GM23338 (cell line): Measurements from ENCODE around the gene CTDP1. TPM values are rescaled to one million over a fixed set of nuclear protein-coding genes. Genes with fewer than 3 reads are reported as not detected.

Source experiments
- ATAC-seq: fragments of 200-7000 bp; cut with Tn5 transposase; 3 replicates; pipeline ENCODE4 v1.9.1; 2020
- DNase-seq: peaks from one replicate; pipeline ENCODE4 v3.0.0-alpha.2; 2015; ENCODE audit warnings: low spot score
- H2AFZ ChIP-seq: fragments of 200-600 bp; sonication (generic); 2 replicates; pipeline ENCODE4 v1.8.0; 2016; ENCODE audit warnings: antibody characterized with exemption, mild to moderate bottlenecking, moderate library complexity
- H3F3A ChIP-seq: fragments of 200-600 bp; sonication (generic); replicated peaks from 2 replicates; pipeline ENCODE4 v1.8.0; 2017; ENCODE audit warnings: antibody characterized with exemption, mixed run types, low read depth
- H3K27ac ChIP-seq: fragments of 200-600 bp; sonication (generic); 2 replicates; pipeline ENCODE4 v1.6.1; 2016; ENCODE audit warnings: low read depth
- H3K27me3 ChIP-seq: fragments of 200-600 bp; sonication (generic); 2 replicates; pipeline ENCODE4 v1.8.0; 2016; ENCODE audit warnings: mild to moderate bottlenecking, mixed run types, moderate library complexity; ENCODE audit not compliant: insufficient read depth
- H3K36me3 ChIP-seq: fragments of 200-600 bp; sonication (generic); 2 replicates; pipeline ENCODE4 v1.8.0; 2016; ENCODE audit warnings: mild to moderate bottlenecking; ENCODE audit not compliant: insufficient read depth
- H3K4me1 ChIP-seq: fragments of 200-600 bp; sonication (generic); 2 replicates; pipeline ENCODE4 v1.8.0; 2016; ENCODE audit warnings: mild to moderate bottlenecking, moderate library complexity; ENCODE audit not compliant: insufficient read depth
- H3K4me2 ChIP-seq: fragments of 200-600 bp; sonication (generic); 2 replicates; pipeline ENCODE4 v1.7.1; 2017; ENCODE audit warnings: mixed run types
- H3K4me3 ChIP-seq: fragments of 200-600 bp; sonication (generic); 2 replicates; pipeline ENCODE4 v1.6.1; 2016; ENCODE audit warnings: mixed run types
- H3K79me2 ChIP-seq: fragments of 200-600 bp; sonication (generic); replicated peaks from 2 replicates; pipeline ENCODE4 v1.8.0; 2017; ENCODE audit warnings: mild to moderate bottlenecking; ENCODE audit not compliant: insufficient read depth
- H3K9me2 ChIP-seq: fragments of 200-600 bp; sonication (generic); 2 replicates; pipeline ENCODE4 v1.8.0; 2017; ENCODE audit not compliant: insufficient read depth
- H4K20me1 ChIP-seq: fragments of 200-600 bp; sonication (generic); replicated peaks from 2 replicates; pipeline ENCODE4 v1.8.0; 2017; ENCODE audit warnings: mild to moderate bottlenecking; ENCODE audit not compliant: insufficient read depth
- H3K27ac Mint-ChIP-seq: 2 replicates; pipeline ENCODE4 v1.8.0; 2020; ENCODE audit warnings: inconsistent platforms, mild to moderate bottlenecking, moderate library complexity, mixed read lengths
- H3K27me3 Mint-ChIP-seq: 3 replicates; pipeline ENCODE4 v1.8.0; 2022; ENCODE audit warnings: low read depth, mild to moderate bottlenecking, moderate library complexity, mixed read lengths, inconsistent platforms; ENCODE audit not compliant: insufficient read depth, poor library complexity
- H3K36me3 Mint-ChIP-seq: 3 replicates; pipeline ENCODE4 v1.8.0; 2021; ENCODE audit warnings: low read depth, mild to moderate bottlenecking, inconsistent platforms, moderate library complexity, mixed read lengths
- H3K4me1 Mint-ChIP-seq: 3 replicates; pipeline ENCODE4 v1.8.0; 2020; ENCODE audit warnings: mild to moderate bottlenecking, inconsistent platforms, mixed read lengths
- H3K4me3 Mint-ChIP-seq: 3 replicates; pipeline ENCODE4 v1.8.0; 2021; ENCODE audit warnings: moderate library complexity, mild to moderate bottlenecking, inconsistent platforms, mixed read lengths
- H3K9me3 Mint-ChIP-seq: 3 replicates; pipeline ENCODE4 v1.8.0; 2020; ENCODE audit warnings: moderate library complexity, mild to moderate bottlenecking, inconsistent platforms, mixed read lengths
- CREB1 ChIP-seq: fragments of 250-450 bp; sonication (Bioruptor Pico); IDR thresholded peaks from 2 replicates; pipeline ENCODE4 v1.5.0; 2020; ENCODE audit warnings: low read depth, mild to moderate bottlenecking, moderate library complexity
- EZH2 ChIP-seq: fragments of 200-600 bp; sonication (generic); IDR thresholded peaks from one replicate; pipeline ENCODE4 v1.8.0; 2017; ENCODE audit warnings: antibody characterized with exemption, mild to moderate bottlenecking, low read depth; ENCODE audit not compliant: unreplicated experiment
- NANOG ChIP-seq: IDR thresholded peaks from 2 replicates; pipeline ENCODE4 v1.6.1; 2016; ENCODE audit warnings: antibody characterized with exemption, borderline replicate concordance
- POLR2AphosphoS5 ChIP-seq: IDR thresholded peaks from 2 replicates; pipeline ENCODE4 v1.6.1; 2016; ENCODE audit warnings: antibody characterized with exemption, low read depth
- STAT1 ChIP-seq: IDR thresholded peaks from one replicate; pipeline ENCODE4 v1.6.1; 2016; ENCODE audit warnings: antibody characterized with exemption; ENCODE audit not compliant: unreplicated experiment
- ZNF114 ChIP-seq: fragments of 250-450 bp; sonication (Bioruptor Pico); IDR thresholded peaks from 2 replicates; pipeline ENCODE4 v1.5.0; 2020; ENCODE audit warnings: mild to moderate bottlenecking, moderate library complexity
- ZNF331 ChIP-seq: fragments of 250-450 bp; sonication (Bioruptor Pico); IDR thresholded peaks from 2 replicates; pipeline ENCODE4 v1.5.0; 2020; ENCODE audit warnings: low read depth, mild to moderate bottlenecking, moderate library complexity
- polyA plus RNA-seq: library from polyadenylated mRNA; unstranded; fragments of >200 nt; fragmentation: Nextera tagmentation; extraction: Ambion mirVana; gene quantifications from 2 replicates; pipeline ENCODE4 v1.2.1, GENCODE V29; 2016
- total RNA-seq: library from RNA; depleted of rRNA; stranded (reverse); fragments of >200 nt; shearing (Covaris generic); gene quantifications from 2 replicates; pipeline ENCODE4 v1.2.3, GENCODE V29; 2014
- TF ChIP-seq, protein P1 (sequence below): IDR thresholded peaks from 2 replicates; pipeline ENCODE4 v1.6.1; 2016; ENCODE audit warnings: antibody characterized with exemption
- TF ChIP-seq, protein P2 (sequence below): IDR thresholded peaks from one replicate; pipeline ENCODE4 v1.6.1; 2018; ENCODE audit warnings: antibody characterized with exemption; ENCODE audit not compliant: unreplicated experiment
- TF ChIP-seq, protein P3 (sequence below), 2 experiments: fragments of 200-600 bp in 1 of 2; sonication (generic) in 1 of 2; conservative IDR thresholded peaks; 2 replicates each; pipeline versions ENCODE4 v1.5.1 to v1.6.1; 2016 to 2017; ENCODE audit warnings: antibody characterized with exemption in 2 of 2, low read depth in 2 of 2, mild to moderate bottlenecking in 2 of 2, moderate library complexity in 1 of 2

CTDP1 gene
- total and polyA plus RNA-seq, 2 experiments from 2014 or later, result 9.4 to 51.6 TPM

DNA sequence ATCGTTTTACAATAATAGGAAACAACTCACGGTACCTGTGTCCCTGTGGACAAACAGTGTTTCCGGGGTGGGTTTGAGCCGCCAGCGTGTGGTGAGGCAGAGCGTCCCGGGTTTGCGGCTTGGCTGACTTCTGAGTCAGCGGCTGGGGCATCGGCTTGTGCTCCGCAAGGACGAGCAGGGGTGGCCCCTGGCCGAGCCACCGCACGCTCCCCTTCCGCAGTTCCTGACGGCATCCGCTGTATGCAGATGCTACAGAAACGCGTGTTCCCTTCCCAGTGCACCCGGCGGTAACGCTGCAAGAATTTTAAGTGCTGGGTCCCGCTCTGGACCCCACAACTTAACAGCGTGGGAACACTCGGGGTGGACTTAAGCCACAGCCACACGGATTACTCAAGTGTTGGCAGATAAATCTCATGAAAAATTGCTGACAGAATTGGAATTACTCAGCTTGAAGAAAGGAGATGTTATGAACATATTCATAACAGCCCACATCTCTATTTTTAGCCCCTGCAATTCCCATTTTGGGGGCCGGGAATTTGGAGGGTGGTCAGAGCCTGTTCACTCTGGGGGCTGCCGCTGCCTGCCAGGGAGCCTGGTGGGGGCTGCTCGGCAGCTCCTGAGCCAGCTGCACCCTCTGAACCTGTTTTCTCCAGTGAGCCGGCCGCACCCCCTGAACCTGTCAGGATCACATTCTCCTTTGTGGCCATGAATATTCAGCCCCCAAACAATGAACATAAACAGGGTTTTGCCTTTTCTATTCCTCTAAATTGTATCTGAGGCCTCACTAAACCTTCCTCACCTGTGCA is 105.6 kb downstream of the CTDP1 start (continued):
- TF ChIP-seq NANOG (no peak), POLR2AphosphoS5 (no peak), EZH2 (no peak), ZNF331 (CRISPR knock-in tag) (no peak), STAT1 (no peak)
- TF ChIP-seq, protein P1, sequence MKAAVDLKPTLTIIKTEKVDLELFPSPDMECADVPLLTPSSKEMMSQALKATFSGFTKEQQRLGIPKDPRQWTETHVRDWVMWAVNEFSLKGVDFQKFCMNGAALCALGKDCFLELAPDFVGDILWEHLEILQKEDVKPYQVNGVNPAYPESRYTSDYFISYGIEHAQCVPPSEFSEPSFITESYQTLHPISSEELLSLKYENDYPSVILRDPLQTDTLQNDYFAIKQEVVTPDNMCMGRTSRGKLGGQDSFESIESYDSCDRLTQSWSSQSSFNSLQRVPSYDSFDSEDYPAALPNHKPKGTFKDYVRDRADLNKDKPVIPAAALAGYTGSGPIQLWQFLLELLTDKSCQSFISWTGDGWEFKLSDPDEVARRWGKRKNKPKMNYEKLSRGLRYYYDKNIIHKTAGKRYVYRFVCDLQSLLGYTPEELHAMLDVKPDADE, result no peak
- TF ChIP-seq, protein P2, sequence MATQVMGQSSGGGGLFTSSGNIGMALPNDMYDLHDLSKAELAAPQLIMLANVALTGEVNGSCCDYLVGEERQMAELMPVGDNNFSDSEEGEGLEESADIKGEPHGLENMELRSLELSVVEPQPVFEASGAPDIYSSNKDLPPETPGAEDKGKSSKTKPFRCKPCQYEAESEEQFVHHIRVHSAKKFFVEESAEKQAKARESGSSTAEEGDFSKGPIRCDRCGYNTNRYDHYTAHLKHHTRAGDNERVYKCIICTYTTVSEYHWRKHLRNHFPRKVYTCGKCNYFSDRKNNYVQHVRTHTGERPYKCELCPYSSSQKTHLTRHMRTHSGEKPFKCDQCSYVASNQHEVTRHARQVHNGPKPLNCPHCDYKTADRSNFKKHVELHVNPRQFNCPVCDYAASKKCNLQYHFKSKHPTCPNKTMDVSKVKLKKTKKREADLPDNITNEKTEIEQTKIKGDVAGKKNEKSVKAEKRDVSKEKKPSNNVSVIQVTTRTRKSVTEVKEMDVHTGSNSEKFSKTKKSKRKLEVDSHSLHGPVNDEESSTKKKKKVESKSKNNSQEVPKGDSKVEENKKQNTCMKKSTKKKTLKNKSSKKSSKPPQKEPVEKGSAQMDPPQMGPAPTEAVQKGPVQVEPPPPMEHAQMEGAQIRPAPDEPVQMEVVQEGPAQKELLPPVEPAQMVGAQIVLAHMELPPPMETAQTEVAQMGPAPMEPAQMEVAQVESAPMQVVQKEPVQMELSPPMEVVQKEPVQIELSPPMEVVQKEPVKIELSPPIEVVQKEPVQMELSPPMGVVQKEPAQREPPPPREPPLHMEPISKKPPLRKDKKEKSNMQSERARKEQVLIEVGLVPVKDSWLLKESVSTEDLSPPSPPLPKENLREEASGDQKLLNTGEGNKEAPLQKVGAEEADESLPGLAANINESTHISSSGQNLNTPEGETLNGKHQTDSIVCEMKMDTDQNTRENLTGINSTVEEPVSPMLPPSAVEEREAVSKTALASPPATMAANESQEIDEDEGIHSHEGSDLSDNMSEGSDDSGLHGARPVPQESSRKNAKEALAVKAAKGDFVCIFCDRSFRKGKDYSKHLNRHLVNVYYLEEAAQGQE, result no peak
- TF ChIP-seq, protein P3, sequence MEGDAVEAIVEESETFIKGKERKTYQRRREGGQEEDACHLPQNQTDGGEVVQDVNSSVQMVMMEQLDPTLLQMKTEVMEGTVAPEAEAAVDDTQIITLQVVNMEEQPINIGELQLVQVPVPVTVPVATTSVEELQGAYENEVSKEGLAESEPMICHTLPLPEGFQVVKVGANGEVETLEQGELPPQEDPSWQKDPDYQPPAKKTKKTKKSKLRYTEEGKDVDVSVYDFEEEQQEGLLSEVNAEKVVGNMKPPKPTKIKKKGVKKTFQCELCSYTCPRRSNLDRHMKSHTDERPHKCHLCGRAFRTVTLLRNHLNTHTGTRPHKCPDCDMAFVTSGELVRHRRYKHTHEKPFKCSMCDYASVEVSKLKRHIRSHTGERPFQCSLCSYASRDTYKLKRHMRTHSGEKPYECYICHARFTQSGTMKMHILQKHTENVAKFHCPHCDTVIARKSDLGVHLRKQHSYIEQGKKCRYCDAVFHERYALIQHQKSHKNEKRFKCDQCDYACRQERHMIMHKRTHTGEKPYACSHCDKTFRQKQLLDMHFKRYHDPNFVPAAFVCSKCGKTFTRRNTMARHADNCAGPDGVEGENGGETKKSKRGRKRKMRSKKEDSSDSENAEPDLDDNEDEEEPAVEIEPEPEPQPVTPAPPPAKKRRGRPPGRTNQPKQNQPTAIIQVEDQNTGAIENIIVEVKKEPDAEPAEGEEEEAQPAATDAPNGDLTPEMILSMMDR (conservative IDR thresholded peaks at IDR 0.05; ENCODE audit: low read depth in 2 of 2), result no peak

DNA sequence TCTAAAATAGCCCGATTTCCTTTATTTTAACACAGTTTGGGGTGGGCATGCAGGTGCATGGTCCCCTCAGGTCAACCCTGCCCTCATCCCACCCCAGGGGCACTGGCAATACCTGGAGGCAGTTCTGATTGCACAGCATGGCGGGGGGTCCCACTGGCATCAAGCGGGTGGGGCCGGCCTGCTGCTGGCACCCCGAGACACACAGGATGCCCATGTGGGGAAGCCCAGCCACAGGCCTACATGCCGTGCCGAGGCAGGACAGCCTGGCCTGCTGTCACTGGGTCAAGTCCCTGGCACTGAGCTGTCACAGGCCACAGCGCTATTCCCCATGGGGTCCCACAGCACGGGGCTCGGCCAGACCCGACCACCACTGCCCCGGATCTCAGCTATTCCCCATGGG is 106.2 kb downstream of the CTDP1 start:
- Histone ChIP-seq H2AFZ (no peak overlapping the region), H3K27me3 (peaks cover 35% of the 10 kb centered on the region), H3K27ac (no peak overlapping the region), H3K9me2 (no peaks in the 10 kb centered on the region), H3F3A (no peaks in the 10 kb centered on the region), H3K36me3 (no peaks in the 10 kb centered on the region), H3K4me3 (no peak overlapping the region), H3K4me2 (no peak overlapping the region), H4K20me1 (no peaks in the 10 kb centered on the region), H3K79me2 (no peaks in the 10 kb centered on the region), H3K4me1 (no peaks in the 10 kb centered on the region)
- H3K27me3 Mint-ChIP-seq, result peaks cover 28% of the 10 kb centered on the region
- H3K27ac Mint-ChIP-seq, result no peak overlapping the region
- no peak overlapping the region for H3K4me3 Mint-ChIP-seq
- H3K36me3 Mint-ChIP-seq, result no peaks in the 10 kb centered on the region
- no peak for TF ChIP-seq ZNF114 (CRISPR knock-in tag)
- no peak for TF ChIP-seq POLR2AphosphoS5
- TF ChIP-seq CREB1 (CRISPR knock-in tag), result no peak
- ATAC-seq, result no peak
- no peak for DNase-seq
- H3K9me3 Mint-ChIP-seq, result no peaks in the 10 kb centered on the region
- no peaks in the 10 kb centered on the region for H3K4me1 Mint-ChIP-seq
